HG03039 (cell line): Measurements from ENCODE around the gene OST4.

ENCODE experiments used
- ATAC-seq: cut with Tn5 transposase; IDR thresholded peaks from one replicate; pipeline ENCODE4 v1.9.1; 2021; ENCODE audit warnings: mild to moderate bottlenecking, moderate library complexity; ENCODE audit not compliant: unreplicated experiment

The OST4 gene

GRCh38 chr2:27054721-27055120 lies 16.7 kb downstream of the OST4 start:
- ATAC-seq = no peak

- no peak for ATAC-seq
Measured at GRCh38 chr2:27053776-27054175, 17.7 kb downstream of the OST4 start.

- no peak for ATAC-seq
Measured at GRCh38 chr2:27053321-27053720, 18.1 kb downstream of the OST4 start.

- ATAC-seq = peak; percentile 1
Measured at GRCh38 chr2:27051902-27052645, 19.4 kb downstream of the OST4 start.

- ATAC-seq = peak; percentile 59
Measured at GRCh38 chr2:27050996-27051901, 20.2 kb downstream of the OST4 start, which contains the start of gene AGBL5. Gene AGBL5, plus strand, starts transcription at chr2:27051668. Its CDS starts 1,291 bp downstream, at chr2:27052959.

- ATAC-seq = peak; percentile 40
Measured at GRCh38 chr2:27050281-27050995, 21.0 kb downstream of the OST4 start.

GRCh38 chr2:27049422-27050280 lies 21.8 kb downstream of the OST4 start:
- peak; percentile 14 for ATAC-seq

- no peak for ATAC-seq
Measured at GRCh38 chr2:27042985-27043634, 28.3 kb downstream of the OST4 start.

GRCh38 chr2:27042159-27042661 lies 29.2 kb downstream of the OST4 start:
- no peak for ATAC-seq

GRCh38 chr2:27041752-27042151 lies 29.7 kb downstream of the OST4 start:
- no peak for ATAC-seq

- ATAC-seq = no peak
Measured at GRCh38 chr2:27040282-27040681, 31.2 kb downstream of the OST4 start.

GRCh38 chr2:27039871-27040270 lies 31.6 kb downstream of the OST4 start:
- no peak for ATAC-seq

- no peak for ATAC-seq
Measured at GRCh38 chr2:27039426-27039825, 32.0 kb downstream of the OST4 start.

- no peak for ATAC-seq
Measured at GRCh38 chr2:27038631-27039339, 32.7 kb downstream of the OST4 start.

- no peak for ATAC-seq
Measured at GRCh38 chr2:27038012-27038411, 33.4 kb downstream of the OST4 start.

GRCh38 chr2:27033253-27033852 lies 38.1 kb downstream of the OST4 start:
- no peak for ATAC-seq

GRCh38 chr2:27032495-27033252 lies 38.8 kb downstream of the OST4 start, which contains the start of gene TMEM214:
Gene TMEM214, plus strand, starts transcription at chr2:27032965. Its CDS starts 51 bp downstream, at chr2:27033016.
- ATAC-seq = peak; percentile 87

GRCh38 chr2:27029051-27029450 lies 42.4 kb downstream of the OST4 start:
- no peak for ATAC-seq
